Fibroblast of skin of left quadriceps (primary cell): ENCODE measurements around the gene CT45A7.
"Not testable (repeated sequence)": the region's sequence is repeated elsewhere in the genome, so short reads cannot be mapped to it uniquely, and the experiment has no call there.

ENCODE experiments used
- DNase-seq, 2 experiments: peaks; one replicate each; pipeline ENCODE4 v3.0.0-alpha.2; 2013; ENCODE audit warnings: low read depth in 2 of 2

CT45A7 gene

GRCh38 chrX:135837180-135837579 is at the start of gene CT45A7:
TSS of gene CT45A7 (minus strand) at chrX:135837280. CDS start at chrX:135833533, 3,747 bp downstream.
- DNase-seq = not testable (repeated sequence)

GRCh38 chrX:135882741-135883140 is 45.7 kb upstream of the CT45A7 start:
- DNase-seq = not testable (repeated sequence)

- not testable (repeated sequence) for DNase-seq
Measured at GRCh38 chrX:135871712-135872111, 34.6 kb upstream of the CT45A7 start, which contains the start of gene CT45A9. TSS of gene CT45A9 (minus strand) at chrX:135871812. CDS start at chrX:135868061, 3,751 bp downstream.

- DNase-seq = not testable (repeated sequence)
Measured at GRCh38 chrX:135854438-135854837, 17.4 kb upstream of the CT45A7 start, which contains the start of gene CT45A8. TSS of gene CT45A8 (minus strand) at chrX:135854538. CDS start at chrX:135850783, 3,755 bp downstream.

- not testable (repeated sequence) for DNase-seq
Measured at GRCh38 chrX:135819912-135820311, 17.2 kb downstream of the CT45A7 start, which contains the start of gene CT45A2. TSS of gene CT45A2 (minus strand) at chrX:135820012. CDS start at chrX:135816265, 3,747 bp downstream.

- DNase-seq = not testable (repeated sequence)
Measured at GRCh38 chrX:135802687-135803086, 34.4 kb downstream of the CT45A7 start, which contains the start of gene CT45A6. TSS of gene CT45A6 (minus strand) at chrX:135802787. CDS start at chrX:135798993, 3,794 bp downstream.

GRCh38 chrX:135785403-135785802 is 51.7 kb downstream of the CT45A7 start, which contains the start of gene CT45A5:
TSS of gene CT45A5 (minus strand) at chrX:135785503. CDS start at chrX:135781729, 3,774 bp downstream.
- DNase-seq = not testable (repeated sequence)
